Effector memory CD4-positive, alpha-beta T cell (primary cell): ENCODE measurements around the gene MED27.

ENCODE experiments used
- DNase-seq, 3 donors: peaks; one replicate each; pipeline ENCODE4 v3.0.0-alpha.2; 2020
- H3K27ac ChIP-seq: 2 replicates; pipeline ENCODE4 v1.7.0; 2013; ENCODE audit warnings: mild to moderate bottlenecking, low read length, moderate library complexity; ENCODE audit not compliant: insufficient read depth, poor library complexity, severe bottlenecking
- H3K27me3 ChIP-seq: replicated peaks from 2 replicates; pipeline ENCODE4 v1.7.0; 2013; ENCODE audit warnings: mild to moderate bottlenecking, low read length; ENCODE audit not compliant: insufficient read depth, control insufficient read depth, poor library complexity, severe bottlenecking
- H3K36me3 ChIP-seq: 2 replicates; pipeline ENCODE4 v1.7.0; 2013; ENCODE audit warnings: mild to moderate bottlenecking, low read length, moderate library complexity; ENCODE audit not compliant: control insufficient read depth, insufficient read depth
- H3K4me1 ChIP-seq: 2 replicates; pipeline ENCODE4 v1.7.0; 2013; ENCODE audit warnings: low read length, mild to moderate bottlenecking; ENCODE audit not compliant: control insufficient read depth, insufficient read depth, poor library complexity, severe bottlenecking
- H3K4me3 ChIP-seq: 2 replicates; pipeline ENCODE4 v1.7.0; 2013; ENCODE audit warnings: low read length, low read depth, mild to moderate bottlenecking; ENCODE audit not compliant: insufficient read depth, poor library complexity, severe bottlenecking
- H3K9me3 ChIP-seq: 2 replicates; pipeline ENCODE4 v1.7.0; 2013; ENCODE audit warnings: mild to moderate bottlenecking, low read length, moderate library complexity; ENCODE audit not compliant: control insufficient read depth

MED27 gene

DNA sequence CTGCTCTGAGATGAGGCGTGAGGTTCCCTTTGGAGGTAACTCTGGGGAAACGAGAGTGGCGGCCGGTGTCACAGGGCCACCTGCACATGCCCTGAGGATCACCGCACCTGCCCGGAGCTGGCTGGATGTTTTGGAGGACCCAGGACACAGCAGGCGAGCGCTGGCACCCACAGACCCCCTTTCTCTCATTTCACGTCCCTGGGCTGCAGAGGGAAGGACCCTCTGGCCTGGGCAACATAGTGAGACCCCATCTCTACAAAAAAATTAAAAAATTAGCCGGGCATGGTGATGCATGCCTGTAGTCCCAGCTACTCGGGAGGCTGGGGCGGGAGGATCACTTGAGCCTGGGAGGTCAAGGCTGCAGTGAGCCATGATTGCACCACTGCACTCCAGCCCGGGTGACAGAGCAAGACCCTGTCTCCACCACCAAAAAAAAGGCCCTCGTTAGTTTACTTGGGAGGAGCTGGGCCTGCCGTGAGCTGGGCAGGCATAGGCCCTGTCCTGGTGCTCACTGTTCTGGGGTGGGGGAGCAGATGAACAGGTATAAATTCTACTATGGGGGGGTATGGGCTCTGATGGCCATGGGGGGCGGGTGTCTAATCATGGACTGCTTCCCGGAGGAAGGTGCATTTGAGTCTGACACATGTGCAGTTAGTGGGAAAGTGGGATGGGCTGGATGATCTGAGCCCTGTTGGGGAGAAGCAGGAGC, 242.9 kb downstream of the MED27 start:
- H3K9me3 ChIP-seq = peaks cover 7% of the 10 kb centered on the region
- no peaks in the 10 kb centered on the region for H3K27me3 ChIP-seq
- no peak for DNase-seq
- H3K4me1 ChIP-seq = peaks cover 22% of the 10 kb centered on the region
- no peaks in the 10 kb centered on the region for H3K36me3 ChIP-seq
- H3K4me3 ChIP-seq = no peak overlapping the region
- no peak overlapping the region for H3K27ac ChIP-seq

GRCh38 chr9:131836021-131836420, 243.6 kb downstream of the MED27 start:
- Histone ChIP-seq H3K9me3 (peaks cover 7% of the 10 kb centered on the region), H3K4me3 (no peak overlapping the region), H3K27me3 (no peaks in the 10 kb centered on the region), H3K27ac (no peak overlapping the region), H3K4me1 (peaks cover 22% of the 10 kb centered on the region), H3K36me3 (no peaks in the 10 kb centered on the region)
- DNase-seq = no peak

DNA sequence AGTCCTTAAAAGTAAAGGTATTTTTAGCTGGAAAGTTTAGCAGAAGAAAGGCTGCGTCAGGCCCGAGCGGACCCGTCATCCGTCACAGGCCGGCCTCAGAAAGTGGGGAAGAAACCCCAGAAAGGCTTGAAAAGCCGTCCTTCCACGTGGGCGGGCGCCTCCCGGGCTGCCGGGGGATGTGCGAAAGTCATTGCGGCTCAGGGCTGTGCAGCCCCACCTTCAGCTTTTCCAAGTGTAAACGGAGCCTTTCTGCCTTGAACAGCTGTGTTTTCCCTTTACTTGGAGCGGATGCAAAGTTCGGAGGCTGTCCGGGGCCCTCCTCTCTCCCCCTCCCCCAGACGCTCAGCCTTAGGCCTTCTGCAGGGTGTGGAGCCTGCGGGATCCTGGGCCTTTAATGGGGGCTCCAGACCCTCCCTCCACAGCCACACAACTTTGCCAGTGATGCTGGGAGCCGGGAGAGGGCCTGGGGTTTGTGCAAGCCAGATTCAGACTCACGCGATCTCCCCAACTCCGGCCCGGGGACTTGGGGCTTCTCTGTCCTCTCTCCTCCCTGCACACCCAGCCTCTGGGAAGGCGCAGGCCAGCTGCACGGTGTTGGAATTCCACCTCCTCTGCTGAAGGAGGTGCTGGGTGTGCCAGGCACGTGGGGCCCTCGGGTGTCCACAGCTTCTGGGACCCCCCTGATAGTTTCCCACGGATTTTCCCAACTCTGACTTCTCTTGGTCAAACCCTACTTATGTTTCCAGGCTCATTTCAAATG, 244.3 kb downstream of the MED27 start:
- Histone ChIP-seq H3K4me1 (peaks cover 17% of the 10 kb centered on the region), H3K27ac (no peak overlapping the region), H3K4me3 (no peak overlapping the region), H3K36me3 (no peaks in the 10 kb centered on the region), H3K9me3 (peaks cover 7% of the 10 kb centered on the region), H3K27me3 (no peaks in the 10 kb centered on the region)
- no peak for DNase-seq

DNA sequence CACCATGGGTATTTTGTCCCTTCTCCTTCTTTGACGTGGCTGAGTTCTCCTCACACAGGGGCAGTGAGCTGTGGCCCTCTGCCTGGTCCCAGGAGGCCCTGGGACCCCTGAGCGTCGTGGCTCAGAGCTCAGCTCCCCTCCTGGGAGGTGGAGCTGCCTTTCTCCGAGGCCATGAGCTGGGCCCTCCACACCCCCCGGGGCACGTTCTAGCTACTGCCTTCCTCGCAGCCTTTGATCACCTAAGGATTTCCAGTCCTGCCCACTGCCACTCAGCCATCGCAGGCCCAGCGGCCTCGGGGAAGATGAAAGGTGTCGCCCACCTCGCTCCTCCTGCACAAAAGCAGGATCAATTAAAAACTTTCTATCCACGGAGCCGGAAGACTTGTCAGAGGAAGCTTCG, 244.9 kb downstream of the MED27 start:
- H3K4me3 ChIP-seq = no peak overlapping the region
- no peaks in the 10 kb centered on the region for H3K27me3 ChIP-seq
- H3K27ac ChIP-seq = no peak overlapping the region
- DNase-seq = no peak
- peaks cover 11% of the 10 kb centered on the region for H3K4me1 ChIP-seq
- peaks cover 7% of the 10 kb centered on the region for H3K9me3 ChIP-seq
- H3K36me3 ChIP-seq = no peaks in the 10 kb centered on the region

DNA sequence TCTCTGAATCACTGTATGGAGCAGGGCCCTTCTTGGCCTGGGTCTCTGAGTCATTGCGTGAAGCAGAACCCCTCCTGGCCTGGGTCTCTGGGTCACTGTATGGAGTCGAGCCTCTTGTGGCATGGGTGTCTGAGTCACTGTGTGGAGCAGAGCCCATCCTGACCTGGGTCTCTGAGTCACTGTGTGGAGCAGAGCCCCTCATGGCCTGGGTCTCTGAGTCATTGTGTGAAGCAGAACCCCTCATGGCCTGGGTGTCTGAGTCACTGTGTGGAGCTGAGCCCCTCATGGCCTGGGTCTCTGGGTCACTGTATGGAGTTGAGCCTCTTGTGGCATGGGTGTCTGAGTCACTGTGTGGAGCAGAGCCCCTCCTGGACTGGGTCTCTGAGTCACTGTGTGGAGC, 245.8 kb downstream of the MED27 start:
- DNase-seq = no peak

DNA sequence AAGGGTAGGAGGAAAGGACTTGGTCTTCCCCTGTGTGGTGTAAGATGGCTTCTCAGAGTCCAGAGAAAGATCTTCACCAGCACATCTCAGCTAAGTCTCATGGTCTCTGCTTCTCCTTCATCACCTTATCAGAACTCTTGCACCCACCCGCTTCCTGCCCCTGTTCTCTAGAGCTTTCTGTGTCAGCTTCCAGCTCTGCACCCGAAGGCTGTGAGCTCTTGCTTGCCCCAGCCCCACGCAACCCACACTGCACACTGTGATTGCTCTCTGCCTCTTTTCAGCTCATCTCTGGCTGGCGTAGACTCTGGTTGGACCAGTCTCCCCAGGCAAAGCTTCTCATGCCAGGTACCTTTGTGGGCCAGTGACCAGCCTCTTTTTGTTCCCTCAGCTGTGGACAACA, 246.6 kb downstream of the MED27 start:
- H3K27me3 ChIP-seq = no peaks in the 10 kb centered on the region
- H3K27ac ChIP-seq = no peak overlapping the region
- H3K9me3 ChIP-seq = peaks cover 7% of the 10 kb centered on the region
- no peaks in the 10 kb centered on the region for H3K36me3 ChIP-seq
- no peak for DNase-seq
- no peaks in the 10 kb centered on the region for H3K4me1 ChIP-seq
- H3K4me3 ChIP-seq = no peak overlapping the region

More for the DNA sequence above, 245.8 kb downstream of the MED27 start:
- peaks cover 7% of the 10 kb centered on the region for H3K9me3 ChIP-seq
- H3K36me3 ChIP-seq = no peaks in the 10 kb centered on the region
- peaks cover 4% of the 10 kb centered on the region for H3K4me1 ChIP-seq
- no peaks in the 10 kb centered on the region for H3K27me3 ChIP-seq
- no peak overlapping the region for H3K4me3 ChIP-seq
- H3K27ac ChIP-seq = no peak overlapping the region

GRCh38 chr9:131831380-131832165, 248.1 kb downstream of the MED27 start:
- no peaks in the 10 kb centered on the region for H3K4me1 ChIP-seq
- H3K27ac ChIP-seq = no peak overlapping the region
- no peak for DNase-seq
- H3K9me3 ChIP-seq = peaks cover 7% of the 10 kb centered on the region
- H3K4me3 ChIP-seq = no peak overlapping the region
- H3K36me3 ChIP-seq = no peaks in the 10 kb centered on the region
- H3K27me3 ChIP-seq = no peaks in the 10 kb centered on the region

GRCh38 chr9:131827821-131828369, 251.8 kb downstream of the MED27 start:
- no peaks in the 10 kb centered on the region for H3K27me3 ChIP-seq

GRCh38 chr9:131826966-131827525, 252.6 kb downstream of the MED27 start:
- Histone ChIP-seq H3K27me3 (no peaks in the 10 kb centered on the region), H3K27ac (no peak overlapping the region), H3K4me3 (no peak overlapping the region), H3K36me3 (no peaks in the 10 kb centered on the region), H3K9me3 (no peaks in the 10 kb centered on the region), H3K4me1 (no peaks in the 10 kb centered on the region)
- DNase-seq = no peak

More at GRCh38 chr9:131827821-131828369, 251.8 kb downstream of the MED27 start:
- H3K4me3 ChIP-seq = no peak overlapping the region
- no peaks in the 10 kb centered on the region for H3K9me3 ChIP-seq
- no peaks in the 10 kb centered on the region for H3K36me3 ChIP-seq
- H3K4me1 ChIP-seq = no peaks in the 10 kb centered on the region
- no peak overlapping the region for H3K27ac ChIP-seq
- DNase-seq = no peak
